ENCODE measurements around the gene MBNL2.

DNA sequence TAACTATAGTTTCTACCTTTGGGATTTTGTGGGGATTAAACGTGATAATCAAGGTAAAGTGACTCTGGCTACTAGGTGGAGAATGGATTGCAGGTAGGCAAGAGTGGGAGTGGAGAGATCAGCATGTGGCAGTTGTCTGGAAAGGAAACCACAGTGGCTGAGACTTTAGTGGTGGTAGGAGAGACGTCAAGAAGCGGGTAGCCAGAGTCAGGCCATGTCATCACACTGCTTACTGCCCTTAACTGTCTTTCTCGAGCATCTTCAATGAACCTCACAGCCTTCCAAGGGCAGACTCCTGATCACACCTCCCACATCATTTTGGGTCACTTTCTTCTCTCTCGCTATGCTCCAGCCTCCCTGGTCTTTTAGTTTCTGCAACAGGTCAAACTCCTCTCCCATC, 28.6 kb upstream of the MBNL2 start:
- TF ChIP-seq, protein P1, sequence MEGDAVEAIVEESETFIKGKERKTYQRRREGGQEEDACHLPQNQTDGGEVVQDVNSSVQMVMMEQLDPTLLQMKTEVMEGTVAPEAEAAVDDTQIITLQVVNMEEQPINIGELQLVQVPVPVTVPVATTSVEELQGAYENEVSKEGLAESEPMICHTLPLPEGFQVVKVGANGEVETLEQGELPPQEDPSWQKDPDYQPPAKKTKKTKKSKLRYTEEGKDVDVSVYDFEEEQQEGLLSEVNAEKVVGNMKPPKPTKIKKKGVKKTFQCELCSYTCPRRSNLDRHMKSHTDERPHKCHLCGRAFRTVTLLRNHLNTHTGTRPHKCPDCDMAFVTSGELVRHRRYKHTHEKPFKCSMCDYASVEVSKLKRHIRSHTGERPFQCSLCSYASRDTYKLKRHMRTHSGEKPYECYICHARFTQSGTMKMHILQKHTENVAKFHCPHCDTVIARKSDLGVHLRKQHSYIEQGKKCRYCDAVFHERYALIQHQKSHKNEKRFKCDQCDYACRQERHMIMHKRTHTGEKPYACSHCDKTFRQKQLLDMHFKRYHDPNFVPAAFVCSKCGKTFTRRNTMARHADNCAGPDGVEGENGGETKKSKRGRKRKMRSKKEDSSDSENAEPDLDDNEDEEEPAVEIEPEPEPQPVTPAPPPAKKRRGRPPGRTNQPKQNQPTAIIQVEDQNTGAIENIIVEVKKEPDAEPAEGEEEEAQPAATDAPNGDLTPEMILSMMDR (conservative IDR thresholded peaks at IDR 0.05) = no peak
- TF ChIP-seq ZFX (IDR thresholded peaks at IDR 0.05) = no peak
